A549 (cell line): ENCODE data around the gene TMEM161A.

Source experiments
- CBX8 ChIP-seq: fragments of 200-600 bp; sonication (generic); IDR thresholded peaks from 2 replicates; pipeline ENCODE4 v1.6.1; 2016
- CHD2 ChIP-seq: fragments of 150-350 bp; IDR thresholded peaks from 2 replicates; pipeline ENCODE4 v1.6.1; 2014; ENCODE audit warnings: low read length; ENCODE audit not compliant: partially characterized antibody
- CHD4 ChIP-seq: fragments of 200-600 bp; sonication (generic); IDR thresholded peaks from 2 replicates; pipeline ENCODE4 v1.6.1; 2016; ENCODE audit warnings: antibody characterized with exemption, mild to moderate bottlenecking, borderline replicate concordance
- KDM1A ChIP-seq: fragments of 200-600 bp; sonication (generic); IDR thresholded peaks from 2 replicates; pipeline ENCODE4 v1.6.1; 2016; ENCODE audit warnings: low read depth, mild to moderate bottlenecking
- MAFK ChIP-seq: fragments of 450-650 bp; IDR thresholded peaks from 2 replicates; pipeline ENCODE4 v1.6.1; 2014; ENCODE audit not compliant: partially characterized antibody
- POLR2A ChIP-seq: IDR thresholded peaks from 2 replicates; pipeline ENCODE4 v1.6.1; 2012; ENCODE audit warnings: mild to moderate bottlenecking, low read length
- TF ChIP-seq, protein P1 (sequence below): fragments of >200 bp; sonication (Bioruptor Twin); formaldehyde crosslinking; IDR thresholded peaks from 3 replicates; pipeline ENCODE4 v1.5.1; 2016

- TF ChIP-seq, protein P1, sequence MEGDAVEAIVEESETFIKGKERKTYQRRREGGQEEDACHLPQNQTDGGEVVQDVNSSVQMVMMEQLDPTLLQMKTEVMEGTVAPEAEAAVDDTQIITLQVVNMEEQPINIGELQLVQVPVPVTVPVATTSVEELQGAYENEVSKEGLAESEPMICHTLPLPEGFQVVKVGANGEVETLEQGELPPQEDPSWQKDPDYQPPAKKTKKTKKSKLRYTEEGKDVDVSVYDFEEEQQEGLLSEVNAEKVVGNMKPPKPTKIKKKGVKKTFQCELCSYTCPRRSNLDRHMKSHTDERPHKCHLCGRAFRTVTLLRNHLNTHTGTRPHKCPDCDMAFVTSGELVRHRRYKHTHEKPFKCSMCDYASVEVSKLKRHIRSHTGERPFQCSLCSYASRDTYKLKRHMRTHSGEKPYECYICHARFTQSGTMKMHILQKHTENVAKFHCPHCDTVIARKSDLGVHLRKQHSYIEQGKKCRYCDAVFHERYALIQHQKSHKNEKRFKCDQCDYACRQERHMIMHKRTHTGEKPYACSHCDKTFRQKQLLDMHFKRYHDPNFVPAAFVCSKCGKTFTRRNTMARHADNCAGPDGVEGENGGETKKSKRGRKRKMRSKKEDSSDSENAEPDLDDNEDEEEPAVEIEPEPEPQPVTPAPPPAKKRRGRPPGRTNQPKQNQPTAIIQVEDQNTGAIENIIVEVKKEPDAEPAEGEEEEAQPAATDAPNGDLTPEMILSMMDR: no peak
- TF ChIP-seq KDM1A (no peak), CHD2 (no peak), CHD4 (no peak), POLR2A (no peak), CBX8 (no peak), MAFK (no peak)
Measured at GRCh38 chr19:19159534-19159933, 21.3 kb upstream of the TMEM161A start.
